ENCODE data around the gene KCNB1. TPM values are rescaled to one million over a fixed set of nuclear protein-coding genes. Genes with fewer than 3 reads are reported as not detected.

The KCNB1 gene
- total RNA-seq, 1 experiment from 2014 or later: 0.09 TPM

DNA sequence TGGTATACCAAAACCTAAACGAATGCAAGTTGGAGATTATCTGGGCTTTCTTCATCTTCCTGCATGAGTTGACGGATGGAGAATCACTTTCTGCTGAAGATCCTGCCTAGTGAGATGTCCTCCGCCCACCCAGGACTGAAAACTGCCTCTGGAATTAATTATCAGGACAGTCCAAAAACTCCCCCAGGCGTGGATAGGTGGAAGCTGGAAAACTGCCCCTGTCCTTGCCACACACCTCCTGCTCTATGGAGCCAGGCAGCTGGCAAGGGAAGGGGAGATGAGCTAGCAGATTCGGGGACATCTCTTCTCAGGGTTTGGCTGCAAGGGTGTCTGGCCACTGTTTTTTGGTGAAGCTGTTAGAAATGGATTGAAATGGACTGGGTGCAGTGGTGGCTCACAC lies 115.4 kb downstream of the KCNB1 start:
- Histone ChIP-seq H3K27me3 (replicated peaks; ENCODE audit: control insufficient read depth, insufficient read depth, low read length) (peaks cover 2% of the 10 kb centered on the region), H3K36me3 (ENCODE audit: control insufficient read depth, insufficient read depth, low read length) (no peaks in the 10 kb centered on the region), H3K9me3 (no peaks in the 10 kb centered on the region), H3K4me3 (ENCODE audit: low read depth, low read length) (no peak overlapping the region), H3K4me1 (no peaks in the 10 kb centered on the region)
- no peaks in the 10 kb centered on the region for H3K4me1 Mint-ChIP-seq (ENCODE audit: low read depth, unreplicated experiment)
- no peak overlapping the region for H3K27ac Mint-ChIP-seq (ENCODE audit: unreplicated experiment)
- intact Hi-C loops (cut with micrococcal nuclease; ENCODE audit: unreplicated experiment): no loop called here
- no peaks in the 10 kb centered on the region for H3K36me3 Mint-ChIP-seq (ENCODE audit: insufficient read depth, unreplicated experiment)
- TF ChIP-seq, protein P1, sequence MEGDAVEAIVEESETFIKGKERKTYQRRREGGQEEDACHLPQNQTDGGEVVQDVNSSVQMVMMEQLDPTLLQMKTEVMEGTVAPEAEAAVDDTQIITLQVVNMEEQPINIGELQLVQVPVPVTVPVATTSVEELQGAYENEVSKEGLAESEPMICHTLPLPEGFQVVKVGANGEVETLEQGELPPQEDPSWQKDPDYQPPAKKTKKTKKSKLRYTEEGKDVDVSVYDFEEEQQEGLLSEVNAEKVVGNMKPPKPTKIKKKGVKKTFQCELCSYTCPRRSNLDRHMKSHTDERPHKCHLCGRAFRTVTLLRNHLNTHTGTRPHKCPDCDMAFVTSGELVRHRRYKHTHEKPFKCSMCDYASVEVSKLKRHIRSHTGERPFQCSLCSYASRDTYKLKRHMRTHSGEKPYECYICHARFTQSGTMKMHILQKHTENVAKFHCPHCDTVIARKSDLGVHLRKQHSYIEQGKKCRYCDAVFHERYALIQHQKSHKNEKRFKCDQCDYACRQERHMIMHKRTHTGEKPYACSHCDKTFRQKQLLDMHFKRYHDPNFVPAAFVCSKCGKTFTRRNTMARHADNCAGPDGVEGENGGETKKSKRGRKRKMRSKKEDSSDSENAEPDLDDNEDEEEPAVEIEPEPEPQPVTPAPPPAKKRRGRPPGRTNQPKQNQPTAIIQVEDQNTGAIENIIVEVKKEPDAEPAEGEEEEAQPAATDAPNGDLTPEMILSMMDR (IDR thresholded peaks at IDR 0.05; ENCODE audit: insufficient read depth in 1 of 2, low read depth in 1 of 2, low read length in 1 of 2, severe bottlenecking in 1 of 2, unreplicated experiment in 1 of 2): no peak
- ChIA-PET POLR2A (no interaction called here), CTCF (no interaction called here)
- no peak for DNase-seq
- H3K27me3 Mint-ChIP-seq (ENCODE audit: insufficient read depth, unreplicated experiment): peaks cover 46% of the 10 kb centered on the region
- H3K4me3 Mint-ChIP-seq (ENCODE audit: unreplicated experiment): no peak overlapping the region
- no peaks in the 10 kb centered on the region for H3K9me3 Mint-ChIP-seq (ENCODE audit: unreplicated experiment)
- BruUV-seq (replicated peaks): no TSS peak

DNA sequence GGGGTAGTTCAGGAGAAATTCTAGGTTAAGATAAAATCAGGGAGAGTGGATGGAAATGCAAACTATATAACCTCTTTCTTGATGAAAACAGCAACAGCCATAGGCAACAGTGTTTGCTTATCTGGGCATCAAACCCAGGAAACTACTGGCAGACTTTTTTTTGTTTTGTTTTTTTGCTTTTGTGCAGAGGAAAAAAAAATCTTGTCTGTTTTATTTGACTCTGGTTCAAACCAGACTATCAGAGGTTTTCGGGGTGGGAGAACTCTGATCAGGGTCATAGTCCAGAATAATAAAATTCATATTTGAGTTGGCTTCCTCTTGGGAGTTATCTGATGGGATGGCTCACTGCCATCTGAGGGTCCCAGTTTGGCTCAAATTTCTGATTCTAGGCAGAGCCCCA lies 115.8 kb downstream of the KCNB1 start:
- Histone ChIP-seq H3K9me3 (no peaks in the 10 kb centered on the region), H3K4me3 (ENCODE audit: low read depth, low read length) (no peak overlapping the region), H3K27me3 (replicated peaks; ENCODE audit: control insufficient read depth, insufficient read depth, low read length) (peaks cover 2% of the 10 kb centered on the region), H3K36me3 (ENCODE audit: control insufficient read depth, insufficient read depth, low read length) (no peaks in the 10 kb centered on the region), H3K4me1 (no peaks in the 10 kb centered on the region)
- TF ChIP-seq, protein P1 (IDR thresholded peaks at IDR 0.05; ENCODE audit: insufficient read depth in 1 of 2, low read depth in 1 of 2, low read length in 1 of 2, severe bottlenecking in 1 of 2, unreplicated experiment in 1 of 2): no peak
- no peaks in the 10 kb centered on the region for H3K4me1 Mint-ChIP-seq (ENCODE audit: low read depth, unreplicated experiment)
- no peaks in the 10 kb centered on the region for H3K36me3 Mint-ChIP-seq (ENCODE audit: insufficient read depth, unreplicated experiment)
- H3K4me3 Mint-ChIP-seq (ENCODE audit: unreplicated experiment): no peak overlapping the region
- POLR2A ChIA-PET: no interaction called here
- BruUV-seq (replicated peaks): no TSS peak
- DNase-seq: no peak
- CTCF ChIA-PET: interaction anchor here (0.6 to 1.1 kb wide), 2 partner anchors 35 to 377 kb away, joined by 3 read pairs; no protein-coding TSS in a partner anchor
- no peaks in the 10 kb centered on the region for H3K9me3 Mint-ChIP-seq (ENCODE audit: unreplicated experiment)
- intact Hi-C loops (cut with micrococcal nuclease; ENCODE audit: unreplicated experiment): no loop called here
- H3K27me3 Mint-ChIP-seq (ENCODE audit: insufficient read depth, unreplicated experiment): peaks cover 46% of the 10 kb centered on the region
- no peak overlapping the region for H3K27ac Mint-ChIP-seq (ENCODE audit: unreplicated experiment)

DNA sequence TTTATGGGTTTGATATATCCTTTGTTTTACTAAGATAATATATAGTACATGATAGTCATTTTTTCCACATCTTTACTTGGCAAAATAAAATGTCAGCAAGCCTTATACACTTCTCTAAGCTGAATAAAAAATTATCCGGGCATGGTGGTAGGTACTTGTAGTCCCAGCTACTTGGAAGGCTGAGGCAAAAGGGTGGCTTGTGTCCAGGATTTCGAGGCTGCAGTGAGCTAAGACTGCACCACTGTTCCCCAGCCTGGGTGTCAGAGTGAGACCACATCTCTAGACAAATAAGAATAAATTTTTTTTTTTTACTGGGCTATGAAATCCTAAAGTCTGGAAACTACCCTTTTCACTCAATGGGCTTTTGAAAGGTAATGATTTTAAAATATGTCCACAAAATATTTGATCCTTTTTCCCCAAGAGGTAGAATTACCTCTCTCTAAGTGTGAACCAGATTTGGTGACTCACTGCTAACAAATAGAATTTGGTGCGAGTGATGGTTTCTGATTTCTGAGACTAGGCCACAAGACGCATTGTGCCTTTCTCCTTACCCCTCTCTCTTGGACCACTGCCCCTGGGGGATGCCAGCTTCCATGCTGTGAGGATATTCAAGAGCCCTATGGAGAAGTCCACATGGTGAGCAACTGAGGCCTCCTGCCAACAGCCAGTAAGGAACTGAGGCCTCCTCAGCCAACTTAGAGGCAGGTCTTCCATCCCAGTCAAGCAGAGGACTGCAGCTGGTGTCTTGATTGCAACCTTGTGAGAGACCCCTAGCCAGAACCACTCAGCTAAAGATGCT lies 120.4 kb downstream of the KCNB1 start:
- no peaks in the 10 kb centered on the region; the same call in 1 of the 2 replicates for H3K27me3 ChIP-seq (replicated peaks; ENCODE audit: control insufficient read depth, insufficient read depth, low read length)
- Mint-ChIP-seq H3K27ac (ENCODE audit: unreplicated experiment) (no peak overlapping the region), H3K27me3 (ENCODE audit: insufficient read depth, unreplicated experiment) (peaks cover 26% of the 10 kb centered on the region), H3K4me1 (ENCODE audit: low read depth, unreplicated experiment) (peaks cover 7% of the 10 kb centered on the region), H3K9me3 (ENCODE audit: unreplicated experiment) (no peaks in the 10 kb centered on the region), H3K4me3 (ENCODE audit: unreplicated experiment) (no peak overlapping the region), H3K36me3 (ENCODE audit: insufficient read depth, unreplicated experiment) (no peaks in the 10 kb centered on the region)
- TF ChIP-seq, protein P1 (IDR thresholded peaks at IDR 0.05; ENCODE audit: insufficient read depth in 1 of 2, low read depth in 1 of 2, low read length in 1 of 2, severe bottlenecking in 1 of 2, unreplicated experiment in 1 of 2): no peak
- intact Hi-C loops (cut with micrococcal nuclease; ENCODE audit: unreplicated experiment): no loop called here
- no peaks in the 10 kb centered on the region for H3K9me3 ChIP-seq
- H3K36me3 ChIP-seq (ENCODE audit: control insufficient read depth, insufficient read depth, low read length): no peaks in the 10 kb centered on the region
- H3K4me1 ChIP-seq: peaks cover 6% of the 10 kb centered on the region
- no peak for DNase-seq
- POLR2A ChIA-PET: no interaction called here
- H3K4me3 ChIP-seq (ENCODE audit: low read depth, low read length): no peak overlapping the region
- CTCF ChIA-PET: interaction anchor here (0.6 kb wide), 1 partner anchor 32 kb away, joined by 3 read pairs; no protein-coding TSS in a partner anchor
- BruUV-seq (replicated peaks): no TSS peak

Measured in Caco-2 (cell line).